Neutrophil (primary cell): Measurements from ENCODE around the gene NGB.

ENCODE experiments used
- H3K27ac ChIP-seq: fragments of 200-600 bp; sonication (generic); 2 replicates; pipeline ENCODE4 v1.5.1; 2016; ENCODE audit warnings: mild to moderate bottlenecking, moderate library complexity
- H3K27me3 ChIP-seq: fragments of 200-600 bp; sonication (generic); 2 replicates; pipeline ENCODE4 v1.6.0; 2016; ENCODE audit warnings: mild to moderate bottlenecking
- H3K36me3 ChIP-seq: fragments of 200-600 bp; sonication (generic); 2 replicates; pipeline ENCODE4 v1.5.1; 2017
- H3K4me1 ChIP-seq, 2 experiments: fragments of 200-600 bp in 1 of 2; sonication (generic) in 1 of 2; 1 replicate in 1 of 2; 2 replicates in 1 of 2; pipeline versions ENCODE4 v1.5.1 to v1.6.1; 2013 to 2016; ENCODE audit warnings: low read depth in 1 of 2, low read length in 1 of 2, mild to moderate bottlenecking in 1 of 2, moderate library complexity in 1 of 2; ENCODE audit not compliant: control insufficient read depth in 1 of 2, insufficient read depth in 1 of 2
- H3K4me3 ChIP-seq, 2 experiments: fragments of 200-600 bp in 1 of 2; sonication (generic) in 1 of 2; 1 replicate in 1 of 2; 2 replicates in 1 of 2; pipeline ENCODE4 v1.5.1; 2013 to 2016; ENCODE audit warnings: low read depth in 1 of 2, low read length in 1 of 2, mild to moderate bottlenecking in 1 of 2, moderate library complexity in 1 of 2
- H3K9me3 ChIP-seq: fragments of 200-600 bp; sonication (generic); 2 replicates; pipeline ENCODE4 v1.5.1; 2016
- TF ChIP-seq, protein P1 (sequence below): fragments of 200-600 bp; sonication (generic); IDR thresholded peaks from 2 replicates; pipeline ENCODE4 v1.5.1; 2016; ENCODE audit warnings: antibody characterized with exemption

Gene NGB

DNA sequence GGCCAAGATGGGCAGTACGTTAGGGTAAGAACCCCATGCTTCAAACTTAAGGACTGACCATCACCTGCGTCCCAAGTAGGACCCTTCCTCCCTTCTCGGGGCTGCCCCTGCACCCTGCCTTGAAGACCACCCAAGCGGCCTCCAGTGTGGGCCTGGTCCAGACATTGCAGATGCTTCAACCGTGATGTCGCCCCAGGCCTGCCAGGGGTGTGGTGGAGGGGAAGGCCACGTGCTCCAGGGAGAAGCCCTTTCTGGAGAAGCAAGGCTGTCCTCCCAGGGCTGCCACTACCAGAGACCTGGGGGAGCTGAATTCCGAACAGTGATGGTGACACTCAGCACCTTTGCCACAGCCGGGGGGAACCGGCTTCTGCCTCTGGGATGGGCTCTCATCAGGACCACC lies 13.3 kb downstream of the NGB start:
- TF ChIP-seq, protein P1, sequence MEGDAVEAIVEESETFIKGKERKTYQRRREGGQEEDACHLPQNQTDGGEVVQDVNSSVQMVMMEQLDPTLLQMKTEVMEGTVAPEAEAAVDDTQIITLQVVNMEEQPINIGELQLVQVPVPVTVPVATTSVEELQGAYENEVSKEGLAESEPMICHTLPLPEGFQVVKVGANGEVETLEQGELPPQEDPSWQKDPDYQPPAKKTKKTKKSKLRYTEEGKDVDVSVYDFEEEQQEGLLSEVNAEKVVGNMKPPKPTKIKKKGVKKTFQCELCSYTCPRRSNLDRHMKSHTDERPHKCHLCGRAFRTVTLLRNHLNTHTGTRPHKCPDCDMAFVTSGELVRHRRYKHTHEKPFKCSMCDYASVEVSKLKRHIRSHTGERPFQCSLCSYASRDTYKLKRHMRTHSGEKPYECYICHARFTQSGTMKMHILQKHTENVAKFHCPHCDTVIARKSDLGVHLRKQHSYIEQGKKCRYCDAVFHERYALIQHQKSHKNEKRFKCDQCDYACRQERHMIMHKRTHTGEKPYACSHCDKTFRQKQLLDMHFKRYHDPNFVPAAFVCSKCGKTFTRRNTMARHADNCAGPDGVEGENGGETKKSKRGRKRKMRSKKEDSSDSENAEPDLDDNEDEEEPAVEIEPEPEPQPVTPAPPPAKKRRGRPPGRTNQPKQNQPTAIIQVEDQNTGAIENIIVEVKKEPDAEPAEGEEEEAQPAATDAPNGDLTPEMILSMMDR, result no peak
- H3K4me3 ChIP-seq, result no peak overlapping the region
- H3K27me3 ChIP-seq, result peaks cover 5% of the 10 kb centered on the region
- H3K9me3 ChIP-seq, result no peaks in the 10 kb centered on the region
- H3K27ac ChIP-seq, result no peak overlapping the region
- no peaks in the 10 kb centered on the region for H3K36me3 ChIP-seq
- no peaks in the 10 kb centered on the region for H3K4me1 ChIP-seq

DNA sequence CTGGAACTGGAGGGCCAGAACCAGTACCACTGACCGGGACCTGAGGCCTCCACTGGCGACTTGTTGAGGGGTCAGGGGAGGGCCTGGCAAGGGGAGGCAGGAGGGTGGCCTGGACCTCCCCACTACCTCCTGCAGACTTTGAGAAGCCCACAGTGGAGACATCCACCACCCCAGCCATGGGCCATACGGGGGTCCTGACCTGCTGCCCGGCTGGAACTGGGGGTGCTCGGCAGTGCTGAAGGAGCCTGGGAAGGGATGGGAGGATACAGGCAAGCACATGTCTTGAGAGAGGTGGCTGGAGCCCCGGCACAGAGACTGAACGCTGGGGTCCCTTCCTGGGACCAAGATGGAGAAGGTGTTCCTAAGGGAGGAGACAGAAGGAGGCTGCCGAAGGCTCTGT lies 14.3 kb downstream of the NGB start:
- H3K9me3 ChIP-seq, result no peaks in the 10 kb centered on the region
- no peak overlapping the region for H3K4me3 ChIP-seq
- no peaks in the 10 kb centered on the region for H3K4me1 ChIP-seq
- peaks cover 4% of the 10 kb centered on the region for H3K27me3 ChIP-seq
- H3K36me3 ChIP-seq, result no peaks in the 10 kb centered on the region
- TF ChIP-seq, protein P1, result no peak
- no peak overlapping the region for H3K27ac ChIP-seq

DNA sequence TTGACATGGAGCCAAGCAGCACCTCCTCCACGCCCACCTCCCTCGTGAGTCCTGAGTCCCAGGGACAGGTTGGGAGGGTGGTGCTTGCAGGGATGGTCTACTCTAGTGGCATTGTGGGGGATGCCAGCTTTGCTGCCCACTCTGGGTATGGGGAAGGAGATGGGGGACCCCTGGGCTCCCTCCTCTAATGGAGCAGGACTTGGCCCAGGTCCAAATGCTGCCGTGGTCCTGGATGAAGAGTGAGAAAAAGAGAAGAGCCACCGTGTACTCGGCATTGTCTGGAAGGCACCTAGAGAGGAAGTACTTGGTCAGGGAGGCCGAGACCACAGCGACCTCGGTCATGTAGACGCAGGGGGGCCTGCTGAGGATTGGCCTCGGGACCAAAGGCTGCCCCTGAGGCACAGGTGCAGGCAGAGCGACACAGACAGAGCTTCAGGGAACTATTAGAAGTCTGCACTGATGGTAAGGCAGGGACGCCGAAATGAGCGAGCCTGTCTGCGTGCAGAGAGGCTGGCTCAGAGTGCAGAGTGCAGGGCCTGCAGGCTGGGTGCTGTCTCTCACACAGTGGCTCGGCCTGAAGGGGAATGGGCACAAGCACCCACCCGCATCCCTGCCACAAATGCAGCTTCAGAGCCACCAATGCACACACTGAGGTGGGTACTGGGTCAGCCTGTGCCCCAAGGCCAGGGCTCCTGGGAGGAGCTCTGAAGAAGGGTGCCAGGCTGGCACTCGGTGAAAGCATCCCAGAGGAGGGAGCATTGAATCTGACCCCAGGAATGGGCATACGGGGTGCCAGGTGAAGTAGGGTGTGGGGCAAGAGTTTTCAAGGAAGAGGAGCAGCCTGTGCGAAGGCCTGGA lies 17.4 kb downstream of the NGB start:
- H3K27ac ChIP-seq, result no peak overlapping the region
- H3K27me3 ChIP-seq, result no peaks in the 10 kb centered on the region
- no peaks in the 10 kb centered on the region for H3K36me3 ChIP-seq
- TF ChIP-seq, protein P1, result no peak
- no peaks in the 10 kb centered on the region for H3K4me1 ChIP-seq
- no peak overlapping the region for H3K4me3 ChIP-seq
- H3K9me3 ChIP-seq, result no peaks in the 10 kb centered on the region

DNA sequence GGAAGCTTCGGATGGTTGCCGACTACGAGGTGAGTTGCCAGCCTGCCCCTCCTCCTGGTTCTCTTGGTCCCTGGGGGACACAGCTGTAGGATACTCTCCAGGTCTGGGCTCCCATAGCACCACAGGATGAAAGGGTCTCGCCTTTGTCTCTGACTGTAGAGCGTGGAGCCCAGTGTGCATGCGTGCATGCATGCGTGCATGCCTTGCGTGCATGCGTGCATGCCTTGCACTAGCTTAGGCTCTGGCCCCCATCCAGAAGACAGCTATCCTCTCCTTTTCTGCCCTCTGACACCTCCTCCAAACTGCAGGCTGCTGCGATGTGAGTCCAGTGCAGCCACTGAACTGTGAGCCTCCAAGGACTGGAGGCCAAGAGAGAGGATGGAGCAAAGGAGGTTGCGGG lies 19.1 kb downstream of the NGB start:
- TF ChIP-seq, protein P1, result no peak
- Histone ChIP-seq H3K4me3 (no peak overlapping the region), H3K27ac (no peak overlapping the region), H3K9me3 (no peaks in the 10 kb centered on the region), H3K4me1 (no peaks in the 10 kb centered on the region), H3K36me3 (no peaks in the 10 kb centered on the region), H3K27me3 (no peaks in the 10 kb centered on the region)

DNA sequence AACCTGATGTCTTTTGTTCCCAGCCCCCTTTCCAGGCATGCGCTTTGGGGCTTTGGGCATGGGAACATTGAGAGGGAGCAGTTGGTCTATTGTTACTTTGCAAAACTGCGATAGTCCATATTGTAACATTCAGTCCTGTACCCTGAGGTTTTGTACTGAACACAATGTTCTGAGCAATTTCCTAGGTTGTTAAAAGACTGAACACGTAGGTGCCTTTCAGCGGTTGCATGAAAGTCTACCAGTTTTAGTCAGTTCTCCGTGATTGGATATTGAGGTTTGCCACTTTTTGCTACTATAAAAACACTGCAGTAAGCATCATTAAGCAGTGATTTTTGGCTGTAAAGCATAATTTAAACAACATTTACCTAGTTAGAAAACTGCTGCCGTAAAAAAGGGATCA lies 20.1 kb downstream of the NGB start:
- TF ChIP-seq, protein P1, result no peak

More for the DNA sequence above, 20.1 kb downstream of the NGB start:
- H3K4me3 ChIP-seq, result no peak overlapping the region
- no peaks in the 10 kb centered on the region for H3K27me3 ChIP-seq
- no peaks in the 10 kb centered on the region for H3K36me3 ChIP-seq
- H3K9me3 ChIP-seq, result no peaks in the 10 kb centered on the region
- no peak overlapping the region for H3K27ac ChIP-seq
- H3K4me1 ChIP-seq, result no peaks in the 10 kb centered on the region
